SKM-1 (cell line): ENCODE results near the gene NAT14.
"Not testable (repeated sequence)": the region's sequence is repeated elsewhere in the genome, so short reads cannot be mapped to it uniquely, and the experiment has no call there.

Source experiments
- DNase-seq: peaks from one replicate; lab custom pipeline; 2025; ENCODE audit not compliant: unreplicated experiment; lab: John Stamatoyannopoulos, UW

Gene NAT14, protein sequence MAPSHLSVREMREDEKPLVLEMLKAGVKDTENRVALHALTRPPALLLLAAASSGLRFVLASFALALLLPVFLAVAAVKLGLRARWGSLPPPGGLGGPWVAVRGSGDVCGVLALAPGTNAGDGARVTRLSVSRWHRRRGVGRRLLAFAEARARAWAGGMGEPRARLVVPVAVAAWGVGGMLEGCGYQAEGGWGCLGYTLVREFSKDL

GRCh38 chr19:55484593-55485438 lies at the start of gene NAT14:
TSS of gene NAT14 (plus strand) at chr19:55485188. CDS start at chr19:55485709, 521 bp downstream.
- DNase-seq = no peak

DNA sequence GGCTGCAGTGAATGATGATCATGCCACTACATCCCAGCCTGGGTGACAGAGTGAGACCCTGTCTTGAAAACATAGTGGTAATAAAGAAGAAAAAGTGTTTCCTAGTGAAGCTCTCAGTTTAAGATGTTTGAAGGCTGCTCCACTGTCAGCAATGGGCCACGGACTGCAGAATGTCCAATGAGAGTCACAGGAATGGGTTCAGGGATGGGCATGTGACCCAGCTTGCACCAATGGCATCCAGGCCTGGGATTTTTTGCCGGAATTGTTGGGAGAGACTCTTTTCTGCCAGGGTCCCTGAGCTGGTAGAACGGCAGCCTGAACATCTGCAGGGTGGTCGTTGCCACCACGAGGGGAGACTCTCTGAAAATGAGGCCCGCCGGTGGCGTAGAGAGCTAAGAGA lies 48.1 kb upstream of the NAT14 start:
- no peak for DNase-seq

DNA sequence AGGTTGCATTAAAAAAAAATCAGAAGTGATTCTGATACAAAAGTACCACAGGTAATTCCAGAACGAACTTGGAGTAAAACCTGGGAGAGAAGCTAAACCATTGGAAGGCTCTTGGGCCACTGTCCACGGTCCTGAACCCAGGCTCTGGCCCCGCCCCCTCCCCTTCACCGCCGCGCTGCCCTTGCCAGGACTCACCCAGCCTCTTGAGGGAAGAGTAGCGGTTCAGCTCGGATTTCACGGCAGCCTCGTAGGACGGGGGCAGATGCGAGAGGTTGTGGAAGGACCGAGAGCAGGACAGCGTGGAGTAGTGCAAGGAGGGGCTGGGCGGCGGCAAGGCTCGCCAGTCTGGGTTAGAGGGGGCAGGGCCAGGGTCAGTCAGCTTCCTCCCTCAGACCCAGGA lies 47.6 kb upstream of the NAT14 start:
- DNase-seq = no peak

DNA sequence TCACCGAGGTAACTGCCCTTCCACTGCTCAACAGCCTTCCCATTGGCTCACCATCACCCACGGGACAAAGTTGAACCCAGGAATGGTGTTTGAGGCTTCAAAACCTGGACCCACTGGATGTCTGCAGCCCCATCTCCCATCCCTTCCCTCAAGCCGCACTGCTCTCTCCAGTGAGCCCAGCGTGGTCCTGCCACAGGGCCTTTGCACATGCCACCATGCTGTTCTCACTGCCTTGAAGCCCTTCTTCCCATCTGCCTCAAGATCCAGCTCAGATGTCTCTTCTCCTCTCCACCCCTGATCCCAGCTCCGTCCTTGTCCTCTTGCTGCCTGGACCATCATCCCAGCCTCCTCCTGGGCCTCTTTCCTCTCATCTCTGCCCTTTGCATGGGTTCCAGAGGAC lies 45.9 kb upstream of the NAT14 start:
- DNase-seq = no peak

GRCh38 chr19:55440411-55441105 lies 44.4 kb upstream of the NAT14 start:
- no peak for DNase-seq

DNA sequence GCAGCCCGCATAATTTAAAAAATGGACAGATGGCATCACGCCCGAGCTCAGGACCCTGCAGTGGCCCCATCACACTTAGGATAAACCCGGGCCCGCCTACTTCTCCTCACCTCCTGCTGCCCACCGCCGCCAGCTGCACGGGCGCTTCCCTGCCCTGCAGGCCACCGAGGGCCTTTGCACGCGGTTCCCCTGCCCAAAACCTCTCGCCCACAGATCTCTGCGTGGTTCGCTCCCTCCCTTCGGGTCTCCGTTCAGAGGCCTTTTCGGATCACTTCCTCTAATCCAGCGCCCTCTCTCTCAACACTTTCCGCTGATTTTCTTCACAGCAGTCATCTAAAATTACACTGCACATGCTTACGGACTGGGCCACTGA lies 43.7 kb upstream of the NAT14 start:
- DNase-seq = no peak

DNA sequence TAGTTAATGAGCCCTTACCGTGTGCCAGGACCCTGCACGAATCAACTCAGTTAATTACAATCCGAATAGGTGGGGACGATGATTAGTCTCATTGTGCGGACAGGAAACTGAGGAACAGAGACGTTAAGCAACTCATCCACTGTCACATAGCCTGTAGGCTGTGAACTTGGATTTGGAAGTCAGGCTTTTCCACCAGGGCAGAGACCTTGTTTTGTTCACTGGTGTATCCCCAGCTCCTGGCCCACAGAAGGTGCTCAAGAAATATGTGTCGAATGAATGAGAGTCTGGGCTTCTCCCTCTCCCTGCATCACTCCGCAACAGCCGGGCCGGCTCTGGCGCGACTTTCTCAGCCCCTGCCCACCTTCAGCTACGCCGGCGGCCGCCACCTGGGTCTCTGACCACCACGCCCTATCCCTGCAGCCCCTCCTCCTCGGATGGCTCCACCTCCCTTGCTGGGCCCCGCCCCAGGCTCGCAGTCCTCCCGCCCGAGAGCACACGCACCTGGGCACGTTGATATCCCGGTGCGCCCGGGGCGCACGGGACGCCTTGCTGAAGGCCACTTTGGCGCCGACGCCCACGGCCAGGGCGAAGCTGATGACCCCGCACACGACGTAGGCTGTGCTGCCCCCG lies 43.2 kb upstream of the NAT14 start:
- DNase-seq = no peak

GRCh38 chr19:55442372-55442961 lies 42.5 kb upstream of the NAT14 start:
- no peak for DNase-seq

DNA sequence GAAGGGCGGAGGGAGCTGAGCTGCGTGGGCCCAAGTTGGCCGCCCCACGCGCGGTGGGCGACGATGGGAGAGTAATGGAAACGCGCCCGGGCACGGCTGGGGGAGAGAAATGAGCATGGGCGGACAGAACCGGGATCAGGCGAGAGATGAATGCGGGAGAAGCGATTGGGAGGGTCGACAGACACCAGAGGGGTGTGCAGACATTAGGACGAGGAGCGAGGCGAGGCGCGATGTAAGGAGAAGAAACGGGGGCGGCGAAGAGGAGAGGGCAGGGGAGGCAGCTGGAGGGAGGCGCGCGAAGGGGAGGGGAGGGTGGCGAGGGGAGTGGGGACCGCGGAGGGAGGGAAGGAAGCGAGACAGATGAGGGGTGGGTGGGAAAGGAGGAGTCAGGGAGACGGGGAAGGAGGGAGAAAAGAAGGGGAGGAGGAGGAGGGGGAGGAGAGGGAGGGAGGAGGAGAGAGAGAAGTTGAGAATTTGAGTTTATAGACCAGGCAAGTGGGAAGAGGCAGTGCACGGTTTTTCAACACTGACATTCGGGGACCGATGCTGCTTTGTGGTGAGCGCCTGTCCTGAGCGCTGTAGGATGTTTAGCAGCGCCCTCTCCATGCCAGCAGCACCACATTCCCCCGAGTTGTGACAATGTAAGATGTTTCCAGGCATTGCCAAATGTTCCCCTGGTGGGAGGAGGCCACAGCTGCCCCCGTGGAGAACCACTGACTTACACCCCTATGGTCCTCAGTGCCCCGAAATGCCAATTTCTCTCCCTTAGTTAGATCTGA lies 41.8 kb upstream of the NAT14 start, which contains the start of gene SHISA7:
TSS of gene SHISA7 (minus strand) at position 256 of the 779 bp plus-strand sequence. CDS start 437 bp downstream, outside the sequence.
- no peak for DNase-seq

- DNase-seq = no peak
Observed at GRCh38 chr19:55443824-55444480, 41.0 kb upstream of the NAT14 start.

GRCh38 chr19:55444646-55445045 lies 40.3 kb upstream of the NAT14 start:
- DNase-seq = no peak

DNA sequence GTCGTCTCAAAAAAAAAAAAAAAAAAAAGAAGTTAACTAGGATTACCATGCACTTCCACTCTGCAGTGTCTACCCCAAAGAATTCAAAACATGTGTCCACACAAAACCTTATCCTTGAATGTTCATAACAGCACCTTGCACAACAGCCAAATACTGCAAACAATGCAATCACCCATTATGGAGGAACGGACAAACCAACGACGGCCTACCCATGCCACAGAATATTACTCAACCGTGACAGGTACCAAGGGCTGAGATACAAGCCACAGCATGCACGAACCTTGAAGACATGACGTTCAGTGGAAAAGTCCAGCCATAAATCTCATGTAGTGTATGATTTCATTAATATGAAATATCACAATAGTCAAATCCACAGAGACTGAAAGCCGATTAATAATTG lies 38.9 kb upstream of the NAT14 start:
- DNase-seq = no peak

GRCh38 chr19:55447421-55448174 lies 37.4 kb upstream of the NAT14 start:
- DNase-seq = no peak

GRCh38 chr19:55448175-55448490 lies 36.9 kb upstream of the NAT14 start:
- DNase-seq = not testable (repeated sequence)

DNA sequence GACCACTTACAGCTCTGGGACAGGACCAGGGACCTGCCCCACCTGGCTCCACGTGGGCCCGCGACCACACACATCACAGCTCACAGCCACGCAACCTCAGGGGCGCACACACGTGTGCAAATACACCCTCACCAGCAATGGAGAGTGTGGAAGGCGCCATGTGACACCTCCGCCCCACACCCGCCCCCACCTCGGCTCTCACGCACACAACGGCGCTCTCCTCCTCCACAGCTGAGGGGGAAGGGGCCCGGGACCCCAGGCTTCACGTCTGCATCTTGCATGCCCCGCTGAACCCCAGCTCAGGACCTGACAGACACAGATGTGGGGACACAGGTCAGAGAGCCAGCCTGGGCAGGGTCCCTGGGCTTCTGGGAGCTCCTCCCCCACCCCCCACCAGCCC lies 35.5 kb upstream of the NAT14 start:
- no peak for DNase-seq

- no peak for DNase-seq
Observed at GRCh38 chr19:55451163-55451964, 33.6 kb upstream of the NAT14 start.

GRCh38 chr19:55451965-55452748 lies 32.8 kb upstream of the NAT14 start:
- no peak for DNase-seq
